GM12878 (cell line): ENCODE data around the gene PIGU. TPM values are rescaled to one million over a fixed set of nuclear protein-coding genes. Genes with fewer than 3 reads are reported as not detected.

Source experiments
- ATF2 ChIP-seq: IDR thresholded peaks from 2 replicates; pipeline ENCODE4 v1.6.1; 2012; ENCODE audit warnings: low read length, inconsistent platforms
- BRCA1 ChIP-seq: IDR thresholded peaks from 2 replicates; pipeline ENCODE4 v1.6.1; 2011; ENCODE audit warnings: low read depth, low read length, improper control_type of control experiment
- CHD2 ChIP-seq: IDR thresholded peaks from 2 replicates; pipeline ENCODE4 v1.6.1; 2011; ENCODE audit warnings: low read depth, low read length, improper control_type of control experiment, borderline replicate concordance
- CTCF ChIP-seq, 3 experiments: IDR thresholded peaks in 2 of 3; conservative IDR thresholded peaks in 1 of 3; 2 replicates each; pipeline ENCODE4 v1.5.1; 2011; ENCODE audit warnings: low read depth in 3 of 3, low read length in 3 of 3, mild to moderate bottlenecking in 3 of 3, control low read depth in 2 of 3, moderate library complexity in 2 of 3, inconsistent platforms in 1 of 3, mixed read lengths in 1 of 3; ENCODE audit not compliant: control insufficient read depth in 2 of 3, insufficient read depth in 1 of 3; ENCODE audit errors: extremely low read depth in 1 of 3
- E2F8 ChIP-seq: fragments of 450-650 bp; IDR thresholded peaks from 2 replicates; pipeline ENCODE4 v1.6.1; 2018; ENCODE audit warnings: mild to moderate bottlenecking, low read depth, moderate library complexity; ENCODE audit not compliant: partially characterized antibody
- FOXM1 ChIP-seq: IDR thresholded peaks from 2 replicates; pipeline ENCODE4 v1.6.1; 2012; ENCODE audit warnings: low read depth, mild to moderate bottlenecking, inconsistent platforms, low read length, moderate library complexity
- HCFC1 ChIP-seq: fragments of 150-350 bp; IDR thresholded peaks from 2 replicates; pipeline ENCODE4 v1.6.1; 2014; ENCODE audit warnings: low read length
- MEF2A ChIP-seq: IDR thresholded peaks from 2 replicates; pipeline ENCODE4 v1.6.1; 2011; ENCODE audit warnings: low read depth, mild to moderate bottlenecking, low read length, moderate library complexity; ENCODE audit not compliant: insufficient read depth
- MYC ChIP-seq: IDR thresholded peaks from 2 replicates; pipeline ENCODE4 v1.6.1; 2011; ENCODE audit warnings: mild to moderate bottlenecking, low read length, moderate library complexity, inconsistent platforms; ENCODE audit not compliant: insufficient read depth, insufficient replicate concordance, insufficient read length, severe bottlenecking
- NFXL1 ChIP-seq: fragments of 450-650 bp; IDR thresholded peaks from 2 replicates; pipeline ENCODE4 v1.6.1; 2017; ENCODE audit warnings: antibody characterized with exemption, mild to moderate bottlenecking, borderline replicate concordance
- NR2C1 ChIP-seq: fragments of 450-650 bp; IDR thresholded peaks from 2 replicates; pipeline ENCODE4 v1.6.1; 2017; ENCODE audit warnings: antibody characterized with exemption, mild to moderate bottlenecking, moderate library complexity
- PAX8 ChIP-seq: fragments of 450-650 bp; IDR thresholded peaks from 2 replicates; pipeline ENCODE4 v1.6.1; 2017; ENCODE audit warnings: mild to moderate bottlenecking, moderate library complexity
- PRDM15 ChIP-seq: fragments of 450-650 bp; formaldehyde crosslinking; IDR thresholded peaks from 2 replicates; pipeline ENCODE4 v1.4.0; 2020; ENCODE audit warnings: mild to moderate bottlenecking, moderate library complexity
- RAD51 ChIP-seq: fragments of 450-650 bp; IDR thresholded peaks from 2 replicates; pipeline ENCODE4 v1.6.1; 2016; ENCODE audit warnings: moderate library complexity, mild to moderate bottlenecking, inconsistent platforms
- SIX5 ChIP-seq: IDR thresholded peaks from 2 replicates; pipeline ENCODE4 v1.6.1; 2011; ENCODE audit warnings: mild to moderate bottlenecking, low read depth, low read length, moderate library complexity; ENCODE audit not compliant: severe bottlenecking
- STAT1 ChIP-seq: fragments of 450-650 bp; conservative IDR thresholded peaks from 2 replicates; pipeline ENCODE4 v1.6.1; 2014; ENCODE audit warnings: antibody characterized with exemption, mild to moderate bottlenecking
- SUPT20H ChIP-seq: IDR thresholded peaks from 2 replicates; pipeline ENCODE4 v1.6.1; 2011; ENCODE audit warnings: low read depth, mild to moderate bottlenecking, low read length, moderate library complexity, borderline replicate concordance; ENCODE audit not compliant: control insufficient read depth
- TCF7 ChIP-seq: IDR thresholded peaks from 2 replicates; pipeline ENCODE4 v1.6.1; 2014; ENCODE audit warnings: antibody characterized with exemption, borderline replicate concordance
- ZNF622 ChIP-seq: fragments of 450-650 bp; IDR thresholded peaks from 2 replicates; pipeline ENCODE4 v1.6.1; 2017; ENCODE audit warnings: mild to moderate bottlenecking, inconsistent platforms
- ZSCAN29 ChIP-seq: fragments of 450-650 bp; IDR thresholded peaks from 2 replicates; pipeline ENCODE4 v1.6.1; 2017; ENCODE audit warnings: mild to moderate bottlenecking, moderate library complexity
- polyA plus RNA-seq, 11 experiments: library from polyadenylated mRNA; depleted of rRNA in 4 of 11; unstranded in 6 of 11; stranded (reverse) in 5 of 11; fragments of >200 nt; fragmentation: Nextera tagmentation in 4 of 11; fragmentation: Illumina TruSeq in 1 of 11; extraction: Ambion mirVana in 4 of 11; extraction: Trizol in 1 of 11; gene quantifications; 1 replicate in 1 of 11; 2 replicates in 10 of 11; pipeline versions ENCODE4 v1.2.1 to v1.2.3, GENCODE V29; 2011 to 2016; ENCODE audit warnings: inconsistent platforms in 2 of 11, missing spikeins in 2 of 11, low read depth in 1 of 11
- total RNA-seq, 4 experiments: library from RNA; depleted of rRNA in 3 of 4; stranded (reverse); fragments of >200 nt in 3 of 4; fragmentation: Illumina TruSeq in 1 of 4; extraction: Trizol in 1 of 4; gene quantifications; 2 replicates each; pipeline versions ENCODE4 v1.2.1 to v1.2.3, GENCODE V29; 2013 to 2021

PIGU gene
- total and polyA plus RNA-seq, 10 of the 15 experiments (the other 5 are each of a cell fraction or from before 2014, with no cell fraction given): 4.1 to 88.2 (median 25.0) TPM

GRCh38 chr20:34515484-34516246 is 161.2 kb downstream of the PIGU start (continued):
- TF ChIP-seq ATF2: no peak
- no peak for TF ChIP-seq RAD51
- no peak for TF ChIP-seq SIX5
- TF ChIP-seq E2F8: no peak
- TF ChIP-seq PAX8: no peak
- no peak for TF ChIP-seq MEF2A
- no peak for TF ChIP-seq MYC
- TF ChIP-seq SUPT20H: no peak
- no peak; the same call in 1 of the 2 replicates for TF ChIP-seq CHD2
- TF ChIP-seq BRCA1: no peak
- TF ChIP-seq NFXL1: no peak
- no peak for TF ChIP-seq ZSCAN29
- no peak for TF ChIP-seq ZNF622
- TF ChIP-seq CTCF (IDR thresholded peaks at IDR 0.05 in 2 of 3, conservative IDR thresholded peaks at IDR 0.05 in 1 of 3; ENCODE audit: control insufficient read depth in 2 of 3, extremely low read depth in 1 of 3, insufficient read depth in 1 of 3, low read depth in 3 of 3, low read length in 3 of 3): no peak
- 0 out of 2 replicates have a peak, but pooled peaks have one; percentile 10 for TF ChIP-seq HCFC1
- TF ChIP-seq FOXM1: no peak
- no peak for TF ChIP-seq STAT1
- no peak for TF ChIP-seq PRDM15 (CRISPR knock-in tag)
- no peak for TF ChIP-seq NR2C1
- no peak for TF ChIP-seq TCF7
